ENCODE measurements around the gene F12.

Gene F12

DNA sequence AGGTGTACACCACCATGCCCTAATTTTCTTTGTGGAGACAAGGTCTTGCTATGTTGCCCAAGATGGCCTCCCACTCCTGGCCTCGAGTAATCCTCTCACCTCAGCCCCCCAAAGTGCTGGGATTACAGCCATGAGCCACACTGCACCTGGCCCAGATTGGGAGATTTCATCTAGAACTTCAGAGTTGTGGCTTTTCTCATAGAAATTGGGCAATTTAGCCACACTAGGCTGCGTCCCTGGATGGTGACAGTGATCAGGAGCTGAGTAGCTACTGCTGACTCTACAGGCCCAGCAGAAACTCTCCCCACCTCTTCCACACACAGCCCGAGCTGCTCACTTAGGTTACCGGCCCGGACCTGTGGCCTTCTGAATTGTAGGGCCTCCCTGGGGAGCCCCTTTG lies 16.6 kb downstream of the F12 start:
- Histone ChIP-seq H3K27ac (ENCODE audit: low read depth, low read length) (no peak overlapping the region), H3K4me1 (ENCODE audit: control insufficient read depth, insufficient read depth, low read length) (no peaks in the 10 kb centered on the region), H3K27me3 (ENCODE audit: control insufficient read depth, insufficient read depth, low read length) (no peaks in the 10 kb centered on the region), H3K36me3 (ENCODE audit: control insufficient read depth, insufficient read depth, low read length) (no peaks in the 10 kb centered on the region), H3K9ac (ENCODE audit: low read length) (no peak overlapping the region), H3K4me3 (ENCODE audit: low read length) (no peak overlapping the region)

DNA sequence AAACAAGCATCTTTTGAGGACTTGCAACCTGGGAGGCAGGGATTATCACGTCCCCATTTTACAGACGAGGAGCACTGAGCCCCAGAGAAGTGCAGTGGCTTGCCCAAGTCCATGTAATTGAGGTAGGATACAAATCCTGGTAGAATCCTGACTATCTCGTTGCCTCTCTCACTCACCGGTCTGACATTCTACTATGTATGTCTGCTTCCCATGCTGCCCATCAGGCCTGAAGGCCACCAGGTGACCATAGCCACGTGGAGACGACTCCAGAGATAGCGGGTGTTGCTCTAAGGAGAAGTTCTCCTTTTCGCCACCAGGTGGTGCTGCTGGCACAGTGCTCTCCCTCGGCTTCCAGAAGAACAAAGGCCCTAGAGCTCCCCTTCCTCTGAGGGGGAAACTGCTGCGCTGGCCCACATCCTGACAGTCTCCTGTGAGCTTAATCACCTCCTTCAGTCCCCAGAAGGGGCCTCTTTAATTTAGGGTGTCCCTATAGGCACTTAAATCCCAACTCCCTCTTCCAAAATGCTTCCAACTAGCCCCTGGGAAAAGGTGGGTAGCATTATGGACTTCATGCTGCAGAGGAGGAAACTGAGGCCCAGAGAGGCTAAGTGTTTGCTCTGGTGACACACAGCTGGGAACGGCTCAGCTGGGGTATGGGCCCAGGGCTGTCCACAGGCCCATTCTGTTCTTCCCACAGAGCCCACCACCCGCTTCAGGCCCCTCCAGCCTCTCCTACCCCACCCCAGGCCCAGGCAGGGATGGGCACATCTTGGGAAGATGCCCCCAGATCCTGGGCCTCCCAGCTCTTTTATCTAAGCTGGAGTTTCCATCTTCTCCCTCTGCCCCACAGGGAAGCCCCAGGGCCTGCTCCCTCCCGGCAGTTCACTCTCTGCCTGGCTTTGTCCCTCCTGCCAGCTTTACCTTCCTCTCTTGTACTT lies 18.7 kb downstream of the F12 start:
- no peaks in the 10 kb centered on the region for H3K27me3 ChIP-seq (ENCODE audit: control insufficient read depth, insufficient read depth, low read length)
- no peaks in the 10 kb centered on the region for H3K36me3 ChIP-seq (ENCODE audit: control insufficient read depth, insufficient read depth, low read length)
- no peak overlapping the region for H3K27ac ChIP-seq (ENCODE audit: low read depth, low read length)
- no peak overlapping the region for H3K4me3 ChIP-seq (ENCODE audit: low read length)
- H3K4me1 ChIP-seq (ENCODE audit: control insufficient read depth, insufficient read depth, low read length): no peaks in the 10 kb centered on the region
- H3K9ac ChIP-seq (ENCODE audit: low read length): no peak overlapping the region

DNA sequence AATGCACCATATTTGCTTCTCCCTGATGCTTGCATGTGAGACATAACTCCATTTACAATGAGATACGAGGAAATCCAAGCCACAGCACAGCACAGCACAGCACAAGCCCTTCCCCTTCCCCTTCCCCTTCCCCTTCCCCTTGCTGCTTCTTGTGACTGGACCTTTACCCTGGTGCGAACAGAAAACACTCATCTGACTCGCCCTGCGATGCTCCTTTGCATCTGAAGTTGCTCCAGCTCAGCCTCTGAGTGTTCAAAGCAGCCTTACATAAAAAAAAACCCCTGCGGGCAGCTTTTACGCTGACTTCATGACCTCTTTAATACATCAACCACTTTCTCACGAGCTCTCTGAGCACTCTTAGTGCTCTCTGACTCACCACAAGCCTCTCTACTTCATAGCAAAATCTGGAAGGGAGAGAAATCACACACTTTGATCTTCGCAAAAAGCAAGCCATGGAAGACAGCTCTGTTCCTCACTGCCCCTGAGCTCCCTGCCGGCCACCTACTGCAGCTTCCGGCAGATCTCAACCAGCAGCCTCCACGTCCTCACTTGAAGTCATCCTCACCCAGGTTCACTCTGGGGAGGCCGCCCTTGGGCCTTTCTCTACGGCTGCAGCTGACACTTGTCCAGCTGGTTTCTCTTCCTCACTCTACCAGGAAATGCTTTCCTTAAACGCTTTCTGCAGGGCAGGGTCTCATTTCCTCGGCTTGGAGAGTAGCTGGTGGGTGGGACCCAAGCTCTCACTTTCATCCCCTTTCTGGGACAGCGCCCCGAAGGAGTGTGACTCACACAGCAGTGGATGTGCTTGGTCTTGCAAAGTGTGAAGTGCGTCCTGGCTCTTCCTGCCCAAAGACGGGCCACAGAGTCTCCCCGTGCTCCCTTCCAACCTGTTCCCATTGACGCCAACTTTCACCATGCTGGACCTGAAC lies 19.9 kb downstream of the F12 start:
- no peak overlapping the region for H3K4me3 ChIP-seq (ENCODE audit: low read length)
- no peak overlapping the region for H3K9ac ChIP-seq (ENCODE audit: low read length)
- no peaks in the 10 kb centered on the region for H3K4me1 ChIP-seq (ENCODE audit: control insufficient read depth, insufficient read depth, low read length)
- H3K36me3 ChIP-seq (ENCODE audit: control insufficient read depth, insufficient read depth, low read length): no peaks in the 10 kb centered on the region
- no peaks in the 10 kb centered on the region for H3K27me3 ChIP-seq (ENCODE audit: control insufficient read depth, insufficient read depth, low read length)
- peak overlapping the region; percentile 30 for H3K27ac ChIP-seq (ENCODE audit: low read depth, low read length)

DNA sequence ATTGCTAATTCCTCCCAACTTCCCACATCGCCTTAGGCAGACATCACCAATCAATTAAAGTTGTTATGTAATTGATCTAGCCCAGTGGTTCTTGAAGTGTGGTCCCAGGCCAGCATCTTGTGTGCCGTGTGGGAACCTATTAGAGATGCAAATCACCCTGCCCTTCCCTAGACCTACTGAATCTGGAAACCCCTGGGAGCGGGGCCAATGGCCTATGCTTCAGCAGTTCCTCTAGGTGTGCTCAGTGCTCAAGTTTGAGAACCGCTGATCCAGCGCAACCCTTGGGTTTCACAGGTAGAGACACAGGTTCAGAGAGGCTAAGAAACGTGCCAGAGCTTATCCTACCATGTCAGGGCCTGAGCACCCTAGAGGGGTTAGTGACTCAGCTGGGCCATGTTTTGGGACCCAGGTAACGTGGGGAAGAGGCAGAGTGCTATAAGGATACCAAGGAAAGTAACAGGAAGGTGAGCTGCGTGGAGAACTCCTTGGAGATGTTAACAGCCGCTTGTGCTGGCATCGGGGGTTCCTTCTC lies 20.8 kb downstream of the F12 start:
- H3K4me3 ChIP-seq (ENCODE audit: low read length): no peak overlapping the region
- no peaks in the 10 kb centered on the region for H3K4me1 ChIP-seq (ENCODE audit: control insufficient read depth, insufficient read depth, low read length)
- H3K27ac ChIP-seq (ENCODE audit: low read depth, low read length): no peak overlapping the region
- no peak overlapping the region for H3K9ac ChIP-seq (ENCODE audit: low read length)
- H3K36me3 ChIP-seq (ENCODE audit: control insufficient read depth, insufficient read depth, low read length): no peaks in the 10 kb centered on the region
- H3K27me3 ChIP-seq (ENCODE audit: control insufficient read depth, insufficient read depth, low read length): no peaks in the 10 kb centered on the region

DNA sequence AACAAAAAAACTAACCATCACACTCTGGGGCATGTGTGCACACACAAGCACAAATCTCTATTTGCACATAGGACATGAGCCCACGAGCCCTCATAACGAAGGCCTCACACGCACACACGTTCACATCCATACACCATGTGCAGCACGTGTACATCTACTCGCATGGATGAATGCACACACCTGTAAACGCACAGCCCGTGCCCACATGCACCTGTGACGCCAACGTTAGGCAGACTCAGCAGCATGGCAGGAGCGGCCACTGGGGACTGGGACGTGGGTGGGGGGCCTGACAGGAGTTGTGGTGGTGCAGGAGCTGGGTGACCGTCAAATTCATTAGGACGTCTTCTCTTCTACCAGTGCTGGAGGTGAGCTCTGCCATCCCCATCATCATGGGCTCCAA lies 22.0 kb downstream of the F12 start:
- Histone ChIP-seq H3K27ac (ENCODE audit: low read depth, low read length) (no peak overlapping the region), H3K4me1 (ENCODE audit: control insufficient read depth, insufficient read depth, low read length) (no peaks in the 10 kb centered on the region), H3K36me3 (ENCODE audit: control insufficient read depth, insufficient read depth, low read length) (no peaks in the 10 kb centered on the region), H3K27me3 (ENCODE audit: control insufficient read depth, insufficient read depth, low read length) (no peaks in the 10 kb centered on the region), H3K4me3 (ENCODE audit: low read length) (no peak overlapping the region), H3K9ac (ENCODE audit: low read length) (no peak overlapping the region)

DNA sequence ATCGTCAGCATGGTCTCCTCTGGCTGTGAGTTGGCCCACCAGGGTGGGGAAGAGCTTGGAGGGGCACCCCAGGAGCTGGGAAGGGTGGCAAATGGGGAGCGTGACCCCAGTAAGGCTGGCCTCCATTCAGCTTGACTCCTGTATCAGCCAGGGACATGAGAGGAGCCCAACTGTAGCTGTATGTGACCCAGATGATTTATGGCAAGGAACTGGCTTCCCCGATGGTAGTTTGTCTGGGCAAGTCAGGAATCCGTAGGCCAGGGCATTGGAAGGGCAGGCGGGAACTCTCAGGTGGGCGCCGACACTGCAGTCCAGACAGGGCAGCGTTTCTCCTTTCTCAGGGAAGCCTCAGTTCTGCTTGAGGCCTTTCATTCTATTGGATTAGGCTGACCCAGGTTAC lies 22.8 kb downstream of the F12 start:
- Histone ChIP-seq H3K27me3 (ENCODE audit: control insufficient read depth, insufficient read depth, low read length) (no peaks in the 10 kb centered on the region), H3K27ac (ENCODE audit: low read depth, low read length) (no peak overlapping the region), H3K36me3 (ENCODE audit: control insufficient read depth, insufficient read depth, low read length) (no peaks in the 10 kb centered on the region), H3K4me3 (ENCODE audit: low read length) (no peak overlapping the region), H3K9ac (ENCODE audit: low read length) (no peak overlapping the region), H3K4me1 (ENCODE audit: control insufficient read depth, insufficient read depth, low read length) (no peaks in the 10 kb centered on the region)

DNA sequence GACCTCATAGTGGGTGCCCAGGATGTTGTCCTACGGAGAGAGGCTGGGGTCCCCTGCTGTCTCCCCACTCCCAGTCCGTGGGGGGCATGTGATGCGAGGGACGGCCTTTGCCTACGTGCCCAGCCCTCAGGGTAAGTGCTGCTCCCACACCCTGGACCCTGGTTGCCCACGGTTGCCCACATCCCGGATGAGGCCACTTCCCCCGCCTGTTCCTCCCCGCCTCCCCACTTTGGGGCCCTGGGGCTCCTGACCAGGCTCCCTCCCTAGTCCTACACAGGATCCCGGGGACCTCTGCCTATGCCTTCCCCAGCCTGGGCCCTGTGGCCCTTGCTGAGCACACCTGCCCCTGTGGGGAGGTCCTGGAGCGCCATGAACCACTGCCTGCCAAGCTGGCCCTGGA lies 23.6 kb downstream of the F12 start:
- Histone ChIP-seq H3K4me1 (ENCODE audit: control insufficient read depth, insufficient read depth, low read length) (no peaks in the 10 kb centered on the region), H3K27me3 (ENCODE audit: control insufficient read depth, insufficient read depth, low read length) (no peaks in the 10 kb centered on the region), H3K9ac (ENCODE audit: low read length) (no peak overlapping the region), H3K27ac (ENCODE audit: low read depth, low read length) (no peak overlapping the region), H3K4me3 (ENCODE audit: low read length) (no peak overlapping the region), H3K36me3 (ENCODE audit: control insufficient read depth, insufficient read depth, low read length) (no peaks in the 10 kb centered on the region)

DNA sequence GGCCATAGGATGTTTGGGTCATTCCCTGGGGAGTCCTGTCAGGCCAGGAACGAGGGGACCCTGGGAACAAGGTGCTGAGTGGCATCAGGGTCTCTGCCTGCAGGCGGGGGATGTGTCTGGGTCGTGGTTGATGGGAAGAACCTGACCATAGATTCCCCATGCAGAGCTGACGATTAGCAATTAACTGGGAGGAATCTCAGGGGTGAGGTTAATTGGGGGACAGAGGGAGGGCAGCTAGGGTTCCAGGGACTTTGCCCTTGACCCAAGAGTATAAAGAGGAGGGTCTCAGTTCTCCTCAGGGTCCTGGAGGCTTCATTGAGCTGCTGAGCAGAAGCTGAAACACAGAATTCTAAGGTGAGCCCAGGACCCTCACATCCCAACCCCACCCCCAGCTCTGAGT lies 25.2 kb downstream of the F12 start, which contains the start of gene SLC34A1:
TSS of gene SLC34A1 (plus strand) at position 301 of the 400 bp plus-strand sequence. CDS start 1,308 bp downstream, outside the sequence.
- no peak within 1 kb of the TSS for H3K27ac ChIP-seq (ENCODE audit: low read depth, low read length)
- no peak within 1 kb of the TSS for H3K4me3 ChIP-seq (ENCODE audit: low read length)
- no peaks in the 10 kb centered on the region for H3K27me3 ChIP-seq (ENCODE audit: control insufficient read depth, insufficient read depth, low read length)

DNA sequence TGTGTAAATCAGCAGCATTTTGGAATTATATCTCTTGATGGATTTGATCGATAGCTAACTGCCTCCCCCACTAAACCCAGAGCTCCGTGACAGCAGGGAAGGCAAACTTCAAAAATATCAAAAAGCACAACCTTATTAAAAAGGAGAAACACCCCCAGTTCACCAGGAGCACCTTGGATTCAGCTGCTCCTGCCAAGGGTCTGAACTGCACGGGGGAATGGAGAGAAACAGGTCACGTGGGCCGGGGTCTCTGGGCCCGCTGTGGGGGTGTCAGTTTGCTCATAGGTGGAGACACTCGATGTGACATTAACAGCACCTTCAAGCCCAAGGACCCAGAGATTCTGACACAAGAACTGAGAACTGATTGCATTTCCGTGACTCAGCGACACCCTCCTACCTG lies 26.2 kb downstream of the F12 start:
- Histone ChIP-seq H3K4me1 (ENCODE audit: control insufficient read depth, insufficient read depth, low read length) (no peaks in the 10 kb centered on the region), H3K4me3 (ENCODE audit: low read length) (no peak overlapping the region), H3K9ac (ENCODE audit: low read length) (no peak overlapping the region), H3K36me3 (ENCODE audit: control insufficient read depth, insufficient read depth, low read length) (no peaks in the 10 kb centered on the region), H3K27me3 (ENCODE audit: control insufficient read depth, insufficient read depth, low read length) (no peaks in the 10 kb centered on the region), H3K27ac (ENCODE audit: low read depth, low read length) (no peak overlapping the region)

More for the DNA sequence above, 25.2 kb downstream of the F12 start, which contains the start of gene SLC34A1:
- Histone ChIP-seq H3K4me1 (ENCODE audit: control insufficient read depth, insufficient read depth, low read length) (no peaks in the 10 kb centered on the region), H3K36me3 (ENCODE audit: control insufficient read depth, insufficient read depth, low read length) (no peaks in the 10 kb centered on the region), H3K9ac (ENCODE audit: low read length) (no peak within 1 kb of the TSS)

DNA sequence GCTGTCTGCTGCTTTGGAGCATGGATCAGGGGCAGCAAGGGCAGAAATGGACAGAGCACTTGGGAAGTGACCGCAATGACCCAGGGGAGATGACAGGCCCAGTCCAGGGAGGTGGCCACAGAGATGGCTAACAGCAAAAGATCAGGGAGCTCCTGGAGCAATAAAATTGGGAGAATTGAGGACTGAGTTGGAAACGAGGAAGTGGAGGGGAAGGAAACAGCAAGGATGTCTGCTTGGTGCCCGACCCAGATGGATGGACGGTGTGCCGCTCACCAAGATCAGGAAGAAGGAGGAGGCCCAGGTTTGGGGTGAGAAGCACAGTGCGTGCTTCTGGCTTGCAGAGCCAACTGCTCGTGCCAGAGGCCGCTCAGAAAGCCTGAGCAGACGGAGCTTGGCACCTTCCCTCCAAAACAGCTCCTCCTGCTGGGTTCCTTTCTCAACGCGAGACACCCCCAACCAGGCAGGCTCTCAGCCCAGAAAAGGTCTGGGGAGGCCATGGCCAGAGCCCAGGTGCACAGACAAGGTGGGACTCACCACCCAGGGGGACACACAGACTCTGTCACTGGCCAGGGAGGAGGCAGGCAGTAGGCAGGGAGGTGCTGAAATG lies 26.8 kb downstream of the F12 start:
- Histone ChIP-seq H3K9ac (ENCODE audit: low read length) (no peak overlapping the region), H3K4me1 (ENCODE audit: control insufficient read depth, insufficient read depth, low read length) (no peaks in the 10 kb centered on the region), H3K27me3 (ENCODE audit: control insufficient read depth, insufficient read depth, low read length) (no peaks in the 10 kb centered on the region), H3K36me3 (ENCODE audit: control insufficient read depth, insufficient read depth, low read length) (no peaks in the 10 kb centered on the region), H3K4me3 (ENCODE audit: low read length) (no peak overlapping the region), H3K27ac (ENCODE audit: low read depth, low read length) (no peak overlapping the region)

DNA sequence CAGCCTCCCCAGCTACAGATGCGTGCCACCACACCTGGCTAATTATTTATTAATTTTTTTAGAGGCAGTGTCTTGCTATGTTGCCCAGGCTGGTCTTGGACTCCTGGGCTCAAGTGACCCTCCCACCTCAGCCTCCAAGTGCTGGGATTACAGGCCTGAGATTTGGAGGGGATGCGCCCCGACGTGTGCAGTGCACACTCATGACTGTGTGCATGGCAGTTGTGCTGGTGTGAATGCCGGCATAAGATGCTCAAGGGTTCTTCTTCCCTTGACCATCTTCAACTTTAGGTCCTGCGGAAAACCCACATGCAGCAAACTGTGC lies 28.6 kb downstream of the F12 start:
- H3K9ac ChIP-seq (ENCODE audit: low read length): no peak overlapping the region
- H3K4me3 ChIP-seq (ENCODE audit: low read length): no peak overlapping the region
- H3K27ac ChIP-seq (ENCODE audit: low read depth, low read length): no peak overlapping the region
- no peaks in the 10 kb centered on the region for H3K36me3 ChIP-seq (ENCODE audit: control insufficient read depth, insufficient read depth, low read length)
- no peaks in the 10 kb centered on the region for H3K27me3 ChIP-seq (ENCODE audit: control insufficient read depth, insufficient read depth, low read length)
- H3K4me1 ChIP-seq (ENCODE audit: control insufficient read depth, insufficient read depth, low read length): no peaks in the 10 kb centered on the region

Measured in rectal smooth muscle tissue (tissue), 1 donor.